ENCODE results near the gene PRSS27.

Gene PRSS27

GRCh38 chr16:2757344-2757743 is 37.3 kb upstream of the PRSS27 start:
- Histone ChIP-seq H3K4me1 (ENCODE audit: insufficient read depth, low read length) (peaks cover 16% of the 10 kb centered on the region), H3K36me3 (ENCODE audit: insufficient read depth, low read length) (peaks cover 53% of the 10 kb centered on the region), H3K9ac (ENCODE audit: low read depth, low read length) (no peak overlapping the region), H3K9me3 (ENCODE audit: control insufficient read depth, insufficient read depth, low read length) (peaks cover 5% of the 10 kb centered on the region)

DNA sequence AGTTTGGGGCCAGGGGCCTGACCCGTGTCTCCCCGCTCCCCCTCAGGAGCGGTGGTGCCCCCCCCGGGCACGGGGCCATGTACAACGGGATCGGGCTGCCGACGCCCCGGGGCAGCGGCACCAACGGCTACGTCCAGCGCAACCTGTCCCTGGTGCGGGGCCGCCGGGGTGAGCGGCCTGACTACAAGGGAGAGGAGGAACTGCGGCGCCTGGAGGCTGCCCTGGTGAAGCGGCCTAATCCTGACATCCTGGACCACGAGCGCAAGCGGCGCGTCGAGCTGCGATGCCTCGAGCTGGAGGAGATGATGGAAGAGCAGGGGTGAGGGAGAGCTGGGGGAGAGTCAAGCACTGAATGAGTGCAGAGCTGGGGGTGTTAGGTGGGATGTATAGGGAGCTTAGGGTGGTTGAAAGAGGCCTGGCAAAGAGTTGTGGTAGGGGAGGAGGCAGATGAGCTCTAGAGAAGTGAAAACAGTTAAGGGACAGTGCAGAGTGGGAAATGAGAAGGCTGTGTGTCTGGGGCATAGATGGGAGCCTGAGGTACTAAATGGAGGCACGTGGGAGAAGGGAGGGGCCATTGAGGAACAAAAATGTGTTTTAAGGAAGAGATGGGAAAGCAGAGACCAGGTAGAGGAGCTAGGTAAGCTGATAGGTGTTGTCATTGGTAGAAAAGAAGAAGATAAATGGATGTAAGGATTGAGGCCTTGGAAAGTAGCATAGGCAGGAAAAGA is 36.4 kb upstream of the PRSS27 start:
- Histone ChIP-seq H3K4me1 (ENCODE audit: insufficient read depth, low read length) (peaks cover 16% of the 10 kb centered on the region), H3K9me3 (ENCODE audit: control insufficient read depth, insufficient read depth, low read length) (no peaks in the 10 kb centered on the region; the same call in 1 of the 2 replicates)

DNA sequence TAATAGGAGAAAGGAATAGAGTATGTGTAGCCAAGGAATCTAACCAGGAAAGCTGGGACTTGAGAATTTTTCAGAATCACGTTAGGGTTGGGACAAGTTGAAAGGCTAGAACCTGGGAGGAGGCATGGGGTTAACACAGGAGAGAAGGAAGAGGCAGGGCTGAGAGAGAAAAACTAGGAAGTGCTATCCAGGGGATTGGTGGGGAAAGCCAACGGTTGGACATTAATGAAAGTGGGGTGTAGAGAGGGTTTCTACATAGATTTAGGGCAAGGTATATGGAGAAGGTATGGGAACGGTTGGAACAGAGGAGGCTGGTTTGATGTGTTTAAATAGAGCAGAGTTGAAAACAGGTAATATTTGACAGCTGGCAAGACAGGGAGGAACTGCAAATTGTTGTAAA is 35.1 kb upstream of the PRSS27 start:
- Histone ChIP-seq H3K9me3 (ENCODE audit: control insufficient read depth, insufficient read depth, low read length) (no peaks in the 10 kb centered on the region), H3K4me1 (ENCODE audit: insufficient read depth, low read length) (peaks cover 18% of the 10 kb centered on the region), H3K36me3 (ENCODE audit: insufficient read depth, low read length) (peaks cover 33% of the 10 kb centered on the region), H3K9ac (ENCODE audit: low read depth, low read length) (no peak overlapping the region)

More for the DNA sequence above, 36.4 kb upstream of the PRSS27 start:
- Histone ChIP-seq H3K36me3 (ENCODE audit: insufficient read depth, low read length) (peaks cover 44% of the 10 kb centered on the region), H3K9ac (ENCODE audit: low read depth, low read length) (no peak overlapping the region)

- peak overlapping the region; percentile 97 for H3K9ac ChIP-seq (ENCODE audit: low read depth, low read length)
- H3K4me1 ChIP-seq (ENCODE audit: insufficient read depth, low read length): peaks cover 18% of the 10 kb centered on the region
- peaks cover 18% of the 10 kb centered on the region for H3K36me3 ChIP-seq (ENCODE audit: insufficient read depth, low read length)
- H3K9me3 ChIP-seq (ENCODE audit: control insufficient read depth, insufficient read depth, low read length): no peaks in the 10 kb centered on the region
These were observed 33.7 kb upstream of the PRSS27 start for GRCh38 chr16:2753733-2754020.

DNA sequence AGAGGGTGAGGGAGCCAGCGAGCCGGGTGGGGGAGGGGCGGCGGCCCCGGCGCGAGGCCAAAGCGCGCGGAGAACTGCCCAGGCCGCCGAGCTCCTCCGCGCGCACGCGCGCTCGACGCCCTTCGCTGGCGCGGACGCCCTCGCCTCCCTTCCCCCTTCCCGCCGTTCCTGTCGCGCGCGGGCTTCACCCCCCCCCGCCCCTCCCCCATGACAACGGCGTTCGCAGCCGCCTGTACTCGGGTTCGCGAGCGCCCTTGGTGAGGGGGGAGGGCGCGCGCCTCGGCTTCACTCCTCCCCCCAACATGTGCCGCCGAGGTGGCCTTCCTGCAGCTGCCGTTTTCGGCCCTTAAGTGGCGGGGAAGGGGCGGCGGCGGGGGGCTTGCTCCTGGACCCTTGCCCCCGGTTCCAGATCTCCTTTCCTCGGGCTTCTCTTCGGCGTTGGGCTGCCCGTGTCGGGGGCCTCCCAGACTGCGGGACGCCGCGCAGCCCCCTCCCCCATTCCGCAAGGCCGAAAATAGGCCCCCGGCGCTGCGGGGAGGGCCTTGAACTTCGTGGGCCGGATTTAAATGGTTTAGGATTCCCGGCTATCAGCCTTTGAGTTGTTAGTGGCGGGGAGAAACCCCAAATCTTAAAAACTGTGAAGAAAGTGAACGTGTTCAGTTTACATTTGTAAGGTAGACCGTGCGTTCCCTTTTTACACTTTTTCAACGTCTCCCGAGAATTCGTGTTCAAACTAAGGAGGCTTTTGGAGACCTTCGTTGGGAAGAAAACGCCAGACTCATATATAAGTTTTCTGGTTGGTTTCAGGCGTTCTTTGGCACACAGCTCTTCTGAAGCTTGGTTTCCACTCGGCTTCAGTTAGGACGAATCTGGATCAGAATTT is 33.1 kb upstream of the PRSS27 start:
- Histone ChIP-seq H3K36me3 (ENCODE audit: insufficient read depth, low read length) (peaks cover 12% of the 10 kb centered on the region), H3K9me3 (ENCODE audit: control insufficient read depth, insufficient read depth, low read length) (no peaks in the 10 kb centered on the region), H3K4me1 (ENCODE audit: insufficient read depth, low read length) (peaks cover 18% of the 10 kb centered on the region), H3K9ac (ENCODE audit: low read depth, low read length) (peak overlapping the region; percentile 97)

- peak within 1 kb of the TSS; percentile 97 for H3K9ac ChIP-seq (ENCODE audit: low read depth, low read length)
- H3K9me3 ChIP-seq (ENCODE audit: control insufficient read depth, insufficient read depth, low read length): no peaks in the 10 kb centered on the region
- peaks cover 18% of the 10 kb centered on the region for H3K4me1 ChIP-seq (ENCODE audit: insufficient read depth, low read length)
- peaks cover 4% of the 10 kb centered on the region; the same call in 1 of the 2 replicates for H3K36me3 ChIP-seq (ENCODE audit: insufficient read depth, low read length)
These were observed 32.2 kb upstream of the PRSS27 start, which contains the start of gene SRRM2 for GRCh38 chr16:2752035-2752849. SRRM2 (plus strand) TSS chr16:2752638; CDS start chr16:2756365, 3,727 bp downstream.

- H3K9me3 ChIP-seq (ENCODE audit: control insufficient read depth, insufficient read depth, low read length): no peaks in the 10 kb centered on the region
- H3K36me3 ChIP-seq (ENCODE audit: insufficient read depth, low read length): no peaks in the 10 kb centered on the region
- H3K9ac ChIP-seq (ENCODE audit: low read depth, low read length): peak overlapping the region; percentile 97
- peaks cover 18% of the 10 kb centered on the region for H3K4me1 ChIP-seq (ENCODE audit: insufficient read depth, low read length)
These were observed 31.6 kb upstream of the PRSS27 start for GRCh38 chr16:2751577-2752034.

- no peak overlapping the region for H3K9ac ChIP-seq (ENCODE audit: low read depth, low read length)
- no peaks in the 10 kb centered on the region for H3K36me3 ChIP-seq (ENCODE audit: insufficient read depth, low read length)
- no peaks in the 10 kb centered on the region for H3K9me3 ChIP-seq (ENCODE audit: control insufficient read depth, insufficient read depth, low read length)
- peaks cover 8% of the 10 kb centered on the region for H3K4me1 ChIP-seq (ENCODE audit: insufficient read depth, low read length)
These were observed 29.9 kb upstream of the PRSS27 start for GRCh38 chr16:2749936-2750335.

DNA sequence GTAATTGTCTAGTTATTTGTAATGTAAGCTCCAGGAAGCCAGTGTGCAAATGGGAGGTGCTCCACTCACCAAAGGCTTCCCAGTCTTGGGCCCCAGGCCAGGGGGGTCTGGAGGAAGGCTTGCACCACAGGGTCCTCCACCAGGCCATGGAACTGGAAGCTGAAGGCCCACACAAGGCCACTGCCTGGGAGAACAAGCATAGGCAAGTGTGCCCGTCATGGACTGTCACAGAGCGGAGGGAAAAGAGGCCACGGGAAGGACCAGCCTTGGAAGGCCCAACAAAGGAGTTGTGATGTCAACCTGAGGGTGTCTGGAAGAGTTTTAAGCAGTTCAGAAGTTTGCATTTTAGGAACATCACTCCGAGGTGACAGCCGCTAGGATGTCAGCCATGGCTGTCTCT is 29.5 kb upstream of the PRSS27 start:
- Histone ChIP-seq H3K9ac (ENCODE audit: low read depth, low read length) (no peak overlapping the region), H3K9me3 (ENCODE audit: control insufficient read depth, insufficient read depth, low read length) (no peaks in the 10 kb centered on the region), H3K36me3 (ENCODE audit: insufficient read depth, low read length) (no peaks in the 10 kb centered on the region), H3K4me1 (ENCODE audit: insufficient read depth, low read length) (peaks cover 3% of the 10 kb centered on the region; the same call in 1 of the 2 replicates)

- no peaks in the 10 kb centered on the region for H3K36me3 ChIP-seq (ENCODE audit: insufficient read depth, low read length)
- H3K9me3 ChIP-seq (ENCODE audit: control insufficient read depth, insufficient read depth, low read length): no peaks in the 10 kb centered on the region
- H3K4me1 ChIP-seq (ENCODE audit: insufficient read depth, low read length): 0 out of 2 replicates have a peak, but pooled peaks cover 3% of the 10 kb centered on the region
- H3K9ac ChIP-seq (ENCODE audit: low read depth, low read length): no peak overlapping the region
These were observed 28.9 kb upstream of the PRSS27 start for GRCh38 chr16:2748757-2749455.

DNA sequence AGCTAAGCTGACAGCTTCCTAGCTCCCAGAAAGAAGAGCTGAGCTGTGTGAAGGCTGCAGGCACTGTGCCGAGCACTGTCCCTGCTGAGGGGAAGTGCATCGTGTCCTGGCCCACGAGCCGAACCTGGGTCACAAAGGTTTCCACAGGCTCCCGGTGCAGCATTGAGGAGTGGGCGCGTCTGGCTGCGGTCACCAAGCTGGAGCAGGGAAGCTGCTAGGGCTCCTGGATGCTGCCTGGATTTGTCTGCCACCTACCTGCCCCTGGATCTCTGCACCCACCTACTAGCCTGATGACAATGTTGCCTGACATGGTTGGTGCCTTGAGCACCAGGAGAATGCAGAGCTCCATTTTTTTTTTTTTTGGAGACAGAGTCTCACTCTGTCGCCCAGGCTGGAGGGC is 25.9 kb upstream of the PRSS27 start:
- Histone ChIP-seq H3K4me1 (ENCODE audit: insufficient read depth, low read length) (0 out of 2 replicates have a peak, but pooled peaks cover 3% of the 10 kb centered on the region), H3K36me3 (ENCODE audit: insufficient read depth, low read length) (no peaks in the 10 kb centered on the region), H3K9me3 (ENCODE audit: control insufficient read depth, insufficient read depth, low read length) (no peaks in the 10 kb centered on the region), H3K9ac (ENCODE audit: low read depth, low read length) (no peak overlapping the region)

GRCh38 chr16:2745116-2745890 is 25.3 kb upstream of the PRSS27 start:
- no peak overlapping the region for H3K9ac ChIP-seq (ENCODE audit: low read depth, low read length)
- no peaks in the 10 kb centered on the region for H3K9me3 ChIP-seq (ENCODE audit: control insufficient read depth, insufficient read depth, low read length)
- no peaks in the 10 kb centered on the region for H3K36me3 ChIP-seq (ENCODE audit: insufficient read depth, low read length)
- no peaks in the 10 kb centered on the region; the same call in 1 of the 2 replicates for H3K4me1 ChIP-seq (ENCODE audit: insufficient read depth, low read length)

- Histone ChIP-seq H3K9ac (ENCODE audit: low read depth, low read length) (no peak overlapping the region), H3K9me3 (ENCODE audit: control insufficient read depth, insufficient read depth, low read length) (no peaks in the 10 kb centered on the region), H3K36me3 (ENCODE audit: insufficient read depth, low read length) (no peaks in the 10 kb centered on the region), H3K4me1 (ENCODE audit: insufficient read depth, low read length) (no peaks in the 10 kb centered on the region; the same call in 1 of the 2 replicates)
These were observed 24.7 kb upstream of the PRSS27 start for GRCh38 chr16:2744711-2745110.

Measured in ES-I3 (cell line).